Measurements from ENCODE around the gene NUBPL. TPM values are rescaled to one million over a fixed set of nuclear protein-coding genes. Genes with fewer than 3 reads are reported as not detected.

The NUBPL gene, protein sequence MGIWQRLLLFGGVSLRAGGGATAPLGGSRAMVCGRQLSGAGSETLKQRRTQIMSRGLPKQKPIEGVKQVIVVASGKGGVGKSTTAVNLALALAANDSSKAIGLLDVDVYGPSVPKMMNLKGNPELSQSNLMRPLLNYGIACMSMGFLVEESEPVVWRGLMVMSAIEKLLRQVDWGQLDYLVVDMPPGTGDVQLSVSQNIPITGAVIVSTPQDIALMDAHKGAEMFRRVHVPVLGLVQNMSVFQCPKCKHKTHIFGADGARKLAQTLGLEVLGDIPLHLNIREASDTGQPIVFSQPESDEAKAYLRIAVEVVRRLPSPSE
- total RNA-seq (10 to 100 TPM; 11.4 to 27.3 (median 18.1) TPM), polyA plus RNA-seq (10 to 100 TPM in 1 of 3 donors, 1 to 10 TPM in 2; 3.6 to 16.0 (median 3.9) TPM)
- long read RNA-seq, donor 1, full-length matches to known transcripts: 11 of 19 reads
- long read RNA-seq, donor 1, partial matches to known transcripts: 8 of 19 reads
- long read RNA-seq, donor 1, other reads (novel, unspliced or antisense): 0 of 19 reads
- long read RNA-seq, donor 2, full-length matches to known transcripts: 6 of 6 reads
- long read RNA-seq, donor 2, partial matches to known transcripts: 0 of 6 reads
- long read RNA-seq, donor 2, other reads (novel, unspliced or antisense): 0 of 6 reads
- long read RNA-seq, donor 3, full-length matches to known transcripts: 4 of 4 reads
- long read RNA-seq, donor 3, partial matches to known transcripts: 0 of 4 reads
- long read RNA-seq, donor 3, other reads (novel, unspliced or antisense): 0 of 4 reads
- long read RNA-seq, donor 4, partial matches to known transcripts: 0 of 5 reads
- long read RNA-seq, donor 4, other reads (novel, unspliced or antisense): 2 of 5 reads
- long read RNA-seq, donor 5, transcript NUBPL-201 (11 exons, 3,049 nt): major isoform, 24 of 30 reads
- long read RNA-seq, donor 5, partial matches to known transcripts: 0 of 30 reads
- long read RNA-seq, donor 5, other reads (novel, unspliced or antisense): 4 of 30 reads
- long read RNA-seq, donor 6, transcript NUBPL-201 (11 exons, 3,049 nt): major isoform, 5 of 7 reads
- long read RNA-seq, donor 6, partial matches to known transcripts: 0 of 7 reads
- long read RNA-seq, donor 6, other reads (novel, unspliced or antisense): 2 of 7 reads
- long read RNA-seq, donor 7, full-length matches to known transcripts: 4 of 4 reads
- long read RNA-seq, donor 7, partial matches to known transcripts: 0 of 4 reads
- long read RNA-seq, donor 7, other reads (novel, unspliced or antisense): 0 of 4 reads
- long read RNA-seq, donor 8, full-length matches to known transcripts: 20 of 20 reads
- long read RNA-seq, donor 8, partial matches to known transcripts: 0 of 20 reads
- long read RNA-seq, donor 8, other reads (novel, unspliced or antisense): 0 of 20 reads
- long read RNA-seq, donor 9, full-length matches to known transcripts: 10 of 10 reads
- long read RNA-seq, donor 9, partial matches to known transcripts: 0 of 10 reads
- long read RNA-seq, donor 9, other reads (novel, unspliced or antisense): 0 of 10 reads
- long read RNA-seq, donor 10, full-length matches to known transcripts: 6 of 6 reads
- long read RNA-seq, donor 10, partial matches to known transcripts: 0 of 6 reads
- long read RNA-seq, donor 10, other reads (novel, unspliced or antisense): 0 of 6 reads

- no peaks in the 10 kb centered on the region for H3K27me3 ChIP-seq
- peak; percentile 95 to 99 (median 96) for DNase-seq
- H3K4me3 ChIP-seq: peak within 1 kb of the TSS; percentile 75 to 97 (median 84)
- H3K27ac ChIP-seq: peak within 1 kb of the TSS; percentile 38 to 96 (median 86)
- TF ChIP-seq CTCF (IDR thresholded peaks at IDR 0.05) (peak in 2 of 6 experiments; percentile 12 to 17), POLR2A (IDR thresholded peaks at IDR 0.05) (peak; percentile 40 to 59)
- intact Hi-C loops (cut with DNase I): no loop called here
- H3K36me3 ChIP-seq (replicated peaks in 1 of 2): no peaks in the 10 kb centered on the region
- H3K9me3 ChIP-seq (replicated peaks in 1 of 3): no peaks in the 10 kb centered on the region
- 0 to 1% (median 0%) methylated on average over 20 to 34 of the region's 34 CpGs for WGBS, 4 donors
- peaks cover 0 to 20% of the 10 kb centered on the region in 2 donors for H3K4me1 ChIP-seq (replicated peaks in 1 of 2)
These were observed at the start of gene NUBPL for GRCh38 chr14:31561155-31561846. Gene NUBPL, plus strand, starts transcription at chr14:31561404. Its CDS starts 36 bp downstream, at chr14:31561440.

DNA sequence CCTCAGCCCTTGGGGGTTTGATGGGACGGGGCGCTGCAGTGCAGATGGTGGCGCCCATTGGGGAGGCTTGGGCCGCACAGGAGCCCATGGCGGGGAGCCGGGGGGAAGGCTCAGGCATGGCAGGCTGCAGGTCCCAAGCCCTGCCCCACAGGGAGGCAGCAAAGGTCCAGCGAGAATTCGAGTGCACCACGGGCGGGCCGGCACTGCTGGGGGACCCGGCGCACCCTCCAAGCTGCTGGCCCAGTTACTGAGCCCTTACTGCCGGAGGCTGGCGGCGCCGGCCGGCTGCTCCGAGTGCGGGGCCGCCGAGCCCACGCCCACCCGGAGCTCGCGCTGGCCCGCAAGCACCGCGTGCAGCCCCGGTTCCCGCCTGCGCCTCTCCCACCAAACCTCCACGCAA, 34.1 kb upstream of the NUBPL start:
- Histone ChIP-seq H3K27me3 (no peaks in the 10 kb centered on the region), H3K4me3 (no peak overlapping the region), H3K36me3 (replicated peaks in 1 of 2) (no peaks in the 10 kb centered on the region), H3K27ac (no peak overlapping the region), H3K9me3 (replicated peaks in 1 of 3) (no peaks in the 10 kb centered on the region), H3K4me1 (replicated peaks in 1 of 2) (no peaks in the 10 kb centered on the region)
- DNase-seq: no peak
- TF ChIP-seq POLR2A (IDR thresholded peaks at IDR 0.05) (no peak), CTCF (IDR thresholded peaks at IDR 0.05) (no peak)
- 94 to 98% (median 96%) methylated on average over 9 to 33 of the region's 33 CpGs for WGBS, 4 donors
- intact Hi-C loops (cut with DNase I): no loop called here

GRCh38 chr14:31527546-31527945, 33.7 kb upstream of the NUBPL start:
- TF ChIP-seq CTCF (IDR thresholded peaks at IDR 0.05) (no peak), POLR2A (IDR thresholded peaks at IDR 0.05) (no peak)
- Histone ChIP-seq H3K27ac (no peak overlapping the region), H3K4me3 (no peak overlapping the region), H3K27me3 (no peaks in the 10 kb centered on the region), H3K36me3 (replicated peaks in 1 of 2) (no peaks in the 10 kb centered on the region), H3K9me3 (replicated peaks in 1 of 3) (no peaks in the 10 kb centered on the region), H3K4me1 (replicated peaks in 1 of 2) (no peaks in the 10 kb centered on the region)
- intact Hi-C loops (cut with DNase I): no loop called here
- no peak for DNase-seq
- 85 to 93% (median 91%) methylated on average over 8 of the region's 8 CpGs for WGBS, 4 donors

Measured in adrenal gland (tissue), 19 donors.